Measurements from ENCODE around the gene DCAF10. TPM values are rescaled to one million over a fixed set of nuclear protein-coding genes. Genes with fewer than 3 reads are reported as not detected.

DCAF10 gene, protein sequence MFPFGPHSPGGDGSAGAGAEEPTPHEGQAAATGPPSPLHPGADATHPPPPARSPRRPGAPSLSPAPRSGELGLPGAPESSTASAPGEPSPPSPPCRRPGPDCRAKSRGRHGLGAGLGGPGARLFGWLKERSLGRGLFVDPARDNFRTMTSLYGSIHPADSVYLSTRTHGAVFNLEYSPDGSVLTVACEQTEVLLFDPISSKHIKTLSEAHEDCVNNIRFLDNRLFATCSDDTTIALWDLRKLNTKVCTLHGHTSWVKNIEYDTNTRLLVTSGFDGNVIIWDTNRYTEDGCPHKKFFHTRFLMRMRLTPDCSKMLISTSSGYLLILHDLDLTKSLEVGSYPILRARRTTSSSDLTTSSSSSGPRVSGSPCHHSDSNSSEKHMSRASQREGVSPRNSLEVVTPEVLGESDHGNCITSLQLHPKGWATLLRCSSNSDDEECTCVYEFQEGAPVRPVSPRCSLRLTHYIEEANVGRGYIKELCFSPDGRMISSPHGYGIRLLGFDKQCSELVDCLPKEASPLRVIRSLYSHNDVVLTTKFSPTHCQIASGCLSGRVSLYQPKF
- total RNA-seq: 39.6 TPM

DNA sequence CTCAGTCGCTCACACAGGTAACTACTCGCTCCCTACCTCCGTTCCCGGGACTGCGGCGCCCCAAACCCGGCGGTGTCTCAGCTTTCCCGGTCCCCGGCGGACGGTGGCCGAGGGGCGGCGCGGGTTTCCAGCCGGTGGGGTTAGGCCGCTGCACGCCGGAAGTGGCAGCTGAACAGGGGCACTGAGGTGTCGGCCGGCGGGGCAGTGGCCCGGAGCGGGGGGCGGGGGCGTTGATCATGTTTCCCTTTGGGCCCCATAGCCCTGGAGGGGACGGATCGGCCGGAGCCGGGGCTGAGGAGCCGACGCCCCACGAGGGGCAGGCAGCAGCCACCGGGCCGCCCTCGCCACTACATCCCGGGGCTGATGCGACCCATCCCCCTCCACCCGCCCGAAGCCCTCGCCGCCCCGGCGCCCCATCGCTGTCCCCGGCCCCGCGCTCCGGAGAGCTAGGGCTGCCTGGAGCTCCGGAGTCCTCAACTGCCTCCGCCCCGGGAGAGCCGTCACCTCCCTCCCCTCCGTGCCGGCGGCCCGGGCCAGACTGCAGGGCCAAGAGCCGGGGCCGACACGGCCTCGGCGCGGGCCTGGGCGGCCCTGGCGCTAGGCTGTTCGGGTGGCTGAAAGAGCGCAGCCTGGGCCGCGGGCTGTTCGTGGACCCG, at the start of gene DCAF10:
TSS of gene DCAF10 (plus strand) at position 167 of the 656 bp plus-strand sequence. CDS start at position 237, 70 bp downstream.

DNA sequence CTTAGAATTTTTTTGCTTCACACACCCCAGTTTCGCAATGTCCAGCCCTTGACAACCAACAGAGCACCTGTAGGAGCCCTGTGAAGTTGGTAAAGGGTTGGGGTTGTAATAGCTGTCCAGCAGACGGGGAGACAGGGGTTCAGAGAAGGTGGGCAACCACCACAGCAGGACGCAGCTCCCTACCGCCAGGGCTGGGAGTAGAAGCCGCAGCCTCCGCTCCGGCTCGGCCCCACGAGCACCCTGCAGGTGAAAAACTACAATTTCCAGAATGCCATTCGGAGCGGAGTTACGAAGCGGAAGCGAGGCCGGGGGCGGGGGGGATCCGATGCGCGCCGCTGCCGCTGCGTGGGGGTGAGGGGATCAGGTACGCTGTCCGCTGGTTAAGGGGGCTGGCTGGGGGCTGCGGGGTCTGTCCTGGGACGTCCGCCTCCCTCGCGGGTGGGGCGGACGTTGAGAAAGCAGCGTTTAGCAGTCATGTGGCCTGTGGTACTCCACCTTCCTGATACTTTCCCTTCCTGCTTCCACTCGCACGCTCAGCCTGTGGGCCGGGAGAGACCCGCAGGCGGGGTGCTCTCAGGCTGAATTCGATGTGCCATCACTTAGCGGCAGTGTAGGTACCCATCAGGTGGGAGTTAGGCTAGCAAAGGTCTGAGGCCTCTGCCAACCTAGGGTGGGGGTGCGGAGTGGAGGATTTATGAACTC, 47.0 kb upstream of the DCAF10 start, which contains the start of gene TRMT10B:
TSS of gene TRMT10B (plus strand) at position 317 of the 702 bp plus-strand sequence. CDS start 8,127 bp downstream, outside the sequence.

DNA sequence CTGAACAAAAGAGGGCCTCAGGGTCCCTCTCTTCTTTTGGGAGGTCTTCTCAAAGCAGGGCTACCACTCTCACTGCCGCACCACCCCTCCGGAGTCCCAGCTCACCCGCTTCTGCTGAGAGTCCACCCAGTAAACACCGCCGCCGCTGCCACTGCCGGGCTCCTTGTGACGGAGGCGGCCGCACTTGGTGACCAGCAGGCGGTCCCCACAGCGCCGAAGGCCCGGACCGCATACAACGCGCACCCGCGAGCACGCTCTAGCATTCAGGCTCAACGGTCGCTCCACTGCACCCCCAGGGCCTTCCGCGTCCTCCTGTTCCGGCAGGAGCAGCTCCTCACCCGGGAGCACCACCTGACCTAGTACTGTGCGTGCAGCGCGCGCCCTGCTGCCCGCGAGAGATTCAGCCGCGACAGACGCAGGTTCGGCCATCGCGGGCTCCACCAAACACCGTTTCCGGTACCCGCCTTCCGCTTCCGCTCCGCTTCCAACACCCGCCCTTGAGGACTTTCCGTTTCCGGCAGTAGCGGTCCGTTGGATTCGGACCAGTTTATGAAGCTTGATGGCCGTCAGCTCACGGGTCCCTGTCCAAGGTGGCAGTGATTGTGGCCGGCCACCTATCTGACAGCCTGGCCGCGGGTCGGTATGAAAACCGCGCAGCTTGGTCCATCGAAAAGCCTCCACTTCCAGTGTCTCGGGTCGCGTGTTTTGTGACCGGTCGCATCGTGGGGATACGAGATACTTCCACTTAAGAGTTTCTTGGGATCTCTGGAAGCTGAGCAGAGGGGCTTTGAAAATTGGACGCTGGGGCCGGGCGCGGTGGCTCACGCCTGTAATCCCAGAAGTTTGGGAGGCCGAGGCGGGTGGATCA, 15.7 kb upstream of the DCAF10 start, which contains the start of gene EXOSC3:
TSS of gene EXOSC3 (minus strand) at position 449 of the 868 bp plus-strand sequence. CDS start at position 429, 20 bp downstream.

DNA sequence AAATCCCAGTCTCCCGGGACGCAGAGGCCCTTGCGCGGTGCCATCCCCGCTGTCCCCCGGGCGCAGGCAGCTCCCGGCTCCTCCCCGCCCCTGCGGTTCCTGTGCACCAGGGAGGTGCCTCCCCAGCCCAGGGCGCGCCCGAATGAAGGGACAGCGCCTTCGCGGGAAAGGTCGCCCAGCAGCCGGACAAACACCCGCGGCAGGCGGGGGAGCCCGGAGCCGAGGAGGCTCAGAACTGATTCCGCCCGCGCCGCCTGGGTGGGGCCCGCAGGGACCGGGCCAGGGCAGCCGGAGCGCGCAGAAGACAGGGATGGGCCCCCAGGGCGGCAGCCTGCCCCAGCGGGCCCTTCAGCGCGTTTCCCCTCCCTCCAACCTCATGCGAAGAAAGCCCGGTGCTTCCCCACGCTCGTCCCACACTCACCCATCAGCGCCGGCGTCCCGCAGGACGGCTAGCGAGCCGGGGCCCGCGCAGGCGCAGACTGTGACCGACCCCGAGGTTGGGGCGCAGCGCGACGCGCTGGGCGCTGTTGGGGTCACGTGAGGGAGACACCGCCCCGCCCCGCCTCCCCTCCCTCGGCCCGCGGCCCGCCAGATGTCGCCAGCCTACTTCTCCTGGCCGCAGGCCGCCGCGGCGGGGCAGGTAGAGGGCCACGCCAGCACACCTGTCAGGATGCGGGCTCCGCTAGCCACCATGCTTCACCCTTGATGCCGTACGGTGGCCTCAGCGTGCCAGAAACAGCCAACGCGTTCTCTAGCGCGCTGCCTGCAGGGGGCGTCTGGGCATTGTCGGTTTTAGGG, 103.2 kb downstream of the DCAF10 start, which contains the start of gene SLC25A51:
TSS of gene SLC25A51 (minus strand) at position 481 of the 798 bp plus-strand sequence. CDS start 15,577 bp downstream, outside the sequence.

Other genes with a start within 250 kb of the DCAF10 start
- 32.5 TPM for gene FBXO10, start 224.4 kb upstream of the DCAF10 start, total RNA-seq
- gene TOMM5, start 208.2 kb upstream of the DCAF10 start, total RNA-seq: 62.6 TPM
- gene FRMPD1, start 149.8 kb upstream of the DCAF10 start, total RNA-seq: 34.9 TPM
- gene TRMT10B, start 47.0 kb upstream of the DCAF10 start, total RNA-seq: 8.7 TPM
- 73.2 TPM for gene EXOSC3, start 15.7 kb upstream of the DCAF10 start, total RNA-seq
- gene SLC25A51, start 103.3 kb downstream of the DCAF10 start, total RNA-seq: 47.3 TPM